ENCODE results near the gene IFT27.

The IFT27 gene

GRCh38 chr22:36796552-36797175 is 20.7 kb upstream of the IFT27 start:
- no peak for DNase-seq (ENCODE audit: low spot score)

DNA sequence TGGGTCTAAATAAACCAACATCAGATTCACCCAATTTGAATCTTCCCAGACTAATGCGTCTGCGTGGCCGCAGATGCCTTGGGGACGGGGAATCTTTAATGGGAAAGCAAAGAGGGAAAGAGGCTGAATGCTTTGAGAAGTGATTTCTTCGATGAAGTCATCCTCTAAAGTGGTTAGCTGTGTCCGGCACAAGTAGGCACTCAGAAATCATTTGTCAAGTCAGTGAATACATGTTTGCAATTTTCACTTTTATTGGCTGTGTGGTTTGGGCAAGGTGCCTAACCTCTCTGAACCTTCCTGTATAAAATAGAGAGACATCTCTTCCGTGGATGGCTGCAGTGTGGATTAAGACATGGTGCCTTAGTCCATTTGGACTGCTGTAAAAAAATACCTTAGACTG is 19.7 kb upstream of the IFT27 start:
- DNase-seq (ENCODE audit: low spot score) = no peak

DNA sequence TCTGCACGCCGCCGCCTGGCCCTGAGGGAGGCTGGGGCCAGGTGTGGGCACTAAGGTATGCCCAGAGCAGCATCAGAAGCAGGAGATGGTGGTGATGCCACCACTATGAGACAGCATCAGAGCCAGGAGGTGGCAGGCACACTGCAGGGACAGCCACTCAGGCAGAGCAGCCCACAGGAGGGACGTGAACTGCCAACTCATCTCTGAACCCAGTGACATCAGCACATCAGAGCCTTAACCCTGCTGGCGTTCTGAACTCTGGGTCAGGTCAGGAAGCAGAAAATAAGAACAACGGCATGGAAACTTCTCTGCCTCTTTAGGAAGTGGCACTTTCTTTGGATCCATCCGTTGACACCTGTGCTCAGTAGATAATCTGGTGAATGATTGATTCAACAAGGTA is 14.7 kb upstream of the IFT27 start:
- DNase-seq (ENCODE audit: low spot score) = no peak

GRCh38 chr22:36787204-36787988 is 11.5 kb upstream of the IFT27 start:
- DNase-seq (ENCODE audit: low spot score) = no peak

GRCh38 chr22:36783743-36784142 is 7.8 kb upstream of the IFT27 start:
- no peak for DNase-seq (ENCODE audit: low spot score)

DNA sequence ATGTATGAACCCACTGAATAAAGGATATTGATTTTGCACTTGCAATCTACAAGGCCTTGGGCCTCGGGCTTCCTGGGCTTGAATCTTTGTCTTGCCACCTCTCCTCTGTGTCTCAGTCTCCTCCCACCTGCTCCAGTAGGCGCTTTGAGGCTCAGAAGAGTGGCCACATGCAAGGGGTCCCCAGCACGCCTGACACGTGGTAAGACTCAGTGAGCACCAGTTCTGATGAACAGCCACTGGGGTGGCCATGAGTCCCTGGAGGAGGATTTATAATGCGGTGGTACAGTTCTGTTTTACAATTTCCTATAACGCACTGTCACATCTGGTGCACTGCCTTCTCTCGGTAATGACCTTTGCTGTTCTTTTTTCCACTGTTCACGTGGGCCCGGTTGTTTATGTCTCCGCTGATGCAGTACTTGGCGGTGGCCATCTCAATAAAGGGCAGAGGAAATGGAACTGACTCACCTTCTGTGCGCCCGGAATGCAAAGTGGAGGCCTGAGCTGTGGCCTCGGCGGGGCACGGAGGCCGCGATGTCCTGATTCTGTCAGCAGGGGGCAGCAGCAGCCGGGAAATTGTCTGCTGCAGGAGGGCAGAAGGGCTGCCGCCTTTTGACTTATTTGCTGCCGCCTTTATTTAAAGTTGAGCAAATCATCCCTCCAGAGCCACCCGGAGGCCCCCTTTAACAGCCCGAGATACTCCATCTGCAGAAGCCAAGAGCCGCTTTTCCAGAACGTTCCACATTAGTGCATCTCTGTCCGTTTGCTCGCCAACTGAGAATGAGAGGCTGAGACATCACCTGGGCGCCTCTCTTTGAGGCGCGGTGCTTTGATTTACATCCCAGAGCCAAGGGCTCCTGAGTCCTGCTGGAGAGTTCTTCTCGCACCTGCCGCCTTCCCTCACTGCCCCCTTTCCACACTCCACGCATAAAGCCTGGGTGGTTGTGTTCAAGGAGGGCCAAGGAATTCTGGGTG is 6.0 kb upstream of the IFT27 start:
- DNase-seq (ENCODE audit: low spot score) = peak; percentile 65

DNA sequence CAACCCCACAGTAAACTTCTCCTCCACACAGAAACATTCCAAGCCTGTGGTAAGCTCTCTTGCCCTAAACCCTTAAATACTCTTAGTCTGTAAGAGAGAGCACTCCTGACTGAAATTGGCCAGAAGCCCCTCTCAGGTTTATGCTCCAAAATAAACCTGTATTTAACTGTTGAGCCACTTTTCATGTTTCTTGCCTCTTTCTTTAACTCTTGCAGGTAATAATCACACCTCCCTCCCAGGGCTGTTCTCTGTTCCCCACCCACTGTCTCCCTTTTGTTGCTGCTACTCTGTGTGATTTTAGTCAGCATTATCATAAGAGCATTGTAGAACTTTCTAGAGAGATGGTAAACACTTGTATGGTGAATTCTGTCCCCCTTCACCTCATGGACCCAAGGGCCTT is 2.1 kb upstream of the IFT27 start:
- no peak for DNase-seq (ENCODE audit: low spot score)

DNA sequence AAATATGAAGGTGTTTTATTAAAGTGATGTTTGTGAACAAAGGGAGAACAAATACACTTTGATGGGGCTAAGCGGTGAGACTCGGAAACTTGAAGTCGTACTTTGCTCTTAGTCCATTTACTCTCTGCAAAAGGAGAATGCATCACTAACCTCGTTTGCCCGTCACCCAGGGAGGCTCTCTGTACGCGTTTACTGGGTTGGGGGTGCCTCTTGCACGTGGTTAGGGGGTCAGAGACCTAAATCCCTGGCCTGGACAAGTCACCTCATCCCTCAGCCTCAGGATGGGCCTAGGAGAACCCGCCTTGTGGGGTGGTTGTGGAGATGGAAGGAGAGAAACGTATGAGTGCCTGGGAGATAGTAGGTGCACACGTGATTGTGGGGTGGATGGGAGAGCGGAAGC is 803 bp upstream of the IFT27 start:
- no peak for DNase-seq (ENCODE audit: low spot score)

GRCh38 chr22:36775586-36775963 is 344 bp downstream of the IFT27 start:
- no peak for DNase-seq (ENCODE audit: low spot score)

DNA sequence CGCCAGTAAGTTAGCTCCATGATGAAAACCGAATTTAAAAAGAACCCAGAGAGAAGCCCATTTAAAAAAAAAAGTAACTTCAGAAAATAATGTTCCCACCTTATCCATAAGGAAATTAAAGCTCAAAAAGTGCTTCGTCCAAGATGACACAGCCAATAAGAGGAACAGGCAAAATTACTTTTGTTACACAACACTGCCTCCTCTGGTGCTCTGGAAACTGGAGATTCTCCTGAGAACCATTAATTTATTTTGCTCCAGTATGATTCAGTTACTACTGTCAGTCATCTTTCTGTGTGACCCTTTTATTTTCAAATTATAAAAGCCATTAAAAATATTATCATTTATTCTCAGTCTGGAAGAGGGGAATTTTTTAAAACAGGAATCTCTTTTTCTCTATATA is 2.0 kb downstream of the IFT27 start:
- DNase-seq (ENCODE audit: low spot score) = peak; percentile 34

- DNase-seq (ENCODE audit: low spot score) = no peak
Observed at GRCh38 chr22:36772451-36772850, 3.5 kb downstream of the IFT27 start.

DNA sequence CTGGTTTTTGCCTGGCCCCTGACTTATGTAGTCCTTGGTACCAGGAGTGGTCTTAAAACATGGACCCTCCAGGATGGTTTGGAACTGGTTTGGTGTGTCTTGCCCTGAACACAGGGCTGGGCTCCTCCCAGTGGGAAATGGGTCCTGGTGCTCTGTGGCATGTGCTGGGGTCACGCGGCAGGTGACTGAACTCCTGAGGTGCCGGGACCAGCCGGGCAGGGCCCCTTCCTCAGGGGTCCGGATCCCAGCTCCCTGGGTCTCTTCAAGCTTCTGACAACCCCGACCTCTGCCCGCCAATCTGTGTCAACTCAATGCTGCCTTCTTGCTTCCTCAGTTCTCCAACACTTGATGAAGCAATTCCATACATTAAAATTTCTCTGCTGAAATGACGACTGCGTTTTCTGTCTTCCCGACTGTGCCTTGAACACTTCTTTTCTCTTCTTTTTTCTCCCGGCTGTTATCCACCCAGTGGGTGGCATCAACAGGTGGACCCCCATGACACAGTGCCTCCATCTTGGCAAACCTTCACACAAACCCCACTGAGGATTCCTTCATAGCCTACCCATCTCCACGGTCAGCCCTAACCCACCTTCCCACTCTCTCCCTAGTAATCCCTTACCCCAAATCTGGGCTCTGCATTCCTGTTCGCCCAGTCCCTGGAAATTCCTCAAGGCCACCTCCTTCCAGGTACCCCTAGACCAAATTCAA is 4.4 kb downstream of the IFT27 start:
- DNase-seq (ENCODE audit: low spot score) = no peak

DNA sequence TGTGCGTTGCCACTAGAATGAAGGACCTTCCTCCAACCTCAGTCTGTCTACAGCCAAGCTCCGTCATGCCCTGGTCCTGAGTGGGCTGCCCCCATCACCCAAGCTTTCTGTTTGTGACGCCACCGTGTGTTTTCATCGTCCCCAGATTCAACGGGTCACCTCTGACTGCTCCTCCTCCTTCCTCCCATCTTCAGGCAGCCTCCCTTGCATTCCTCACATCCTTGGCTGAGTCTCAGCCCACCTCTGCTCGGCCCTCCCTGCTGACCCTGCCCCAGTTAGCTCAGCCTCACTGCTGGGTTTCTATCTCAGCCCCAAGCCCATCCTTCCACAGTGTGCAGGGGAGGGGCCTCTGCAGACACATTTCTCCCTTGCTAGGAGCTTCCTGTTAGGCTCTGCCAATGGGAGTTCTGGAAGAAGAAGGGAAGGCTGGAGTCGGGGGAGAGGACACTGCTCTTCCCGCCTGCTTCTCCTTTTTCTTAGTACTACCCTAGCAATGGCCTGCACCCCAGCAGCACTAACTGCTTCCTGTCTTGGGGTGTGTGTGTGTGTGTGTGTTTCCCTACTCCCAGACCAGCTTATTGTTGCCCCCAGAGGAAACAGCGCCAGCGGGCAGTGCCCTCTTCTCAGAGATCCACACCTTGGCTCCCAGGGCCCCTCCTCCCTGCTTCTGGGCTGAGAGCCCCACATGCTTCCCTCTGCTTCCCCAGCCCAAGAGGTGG is 5.2 kb downstream of the IFT27 start:
- no peak for DNase-seq (ENCODE audit: low spot score)

DNA sequence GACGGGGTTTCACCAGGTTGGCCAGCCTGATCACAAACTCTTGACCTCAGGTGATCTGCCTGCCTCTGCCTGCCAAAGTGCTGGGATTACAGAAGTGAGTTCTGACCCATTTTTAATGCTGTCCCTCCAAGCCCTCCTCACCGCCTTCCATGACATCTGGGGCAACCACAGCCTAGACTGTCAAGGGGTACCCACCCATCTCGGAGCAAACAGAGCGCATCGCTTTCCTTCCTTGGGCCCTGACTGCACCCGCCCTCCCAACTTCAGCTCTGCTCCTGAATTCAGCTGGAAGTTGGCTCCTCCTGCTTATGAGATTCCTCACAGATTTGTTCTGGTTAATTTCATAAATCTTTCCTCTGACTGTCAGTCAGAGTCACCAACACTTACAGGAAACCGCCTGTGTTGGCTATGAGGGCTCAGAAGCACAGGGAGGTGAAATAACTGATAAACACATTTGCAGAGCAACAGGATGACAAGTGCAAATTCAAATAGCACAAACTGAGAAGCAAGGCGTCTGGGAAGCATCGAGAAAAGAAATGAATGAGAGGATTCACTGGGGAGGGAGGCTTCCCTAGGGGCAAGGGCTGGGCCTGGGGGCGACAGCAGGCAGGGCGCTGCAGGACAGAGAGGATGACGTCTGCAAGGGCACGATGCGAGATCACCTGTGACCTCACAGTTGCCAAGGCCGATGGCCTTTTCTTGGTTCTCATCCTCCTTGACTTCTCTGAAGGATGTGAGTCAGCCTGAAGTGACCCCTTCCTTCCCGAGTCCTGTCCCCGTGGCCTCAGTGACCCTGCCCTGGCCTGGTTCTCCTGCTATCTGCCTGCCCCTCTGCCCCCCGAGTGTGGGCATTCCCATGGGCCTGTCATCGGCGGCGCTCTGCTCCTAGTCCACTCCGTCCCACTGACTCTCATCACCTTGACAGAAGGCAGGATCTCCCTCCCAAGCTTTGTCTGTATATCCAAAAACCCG is 6.1 kb downstream of the IFT27 start:
- no peak for DNase-seq (ENCODE audit: low spot score)

- no peak for DNase-seq (ENCODE audit: low spot score)
Observed at GRCh38 chr22:36768616-36769015, 7.3 kb downstream of the IFT27 start.

GRCh38 chr22:36768141-36768540 is 7.8 kb downstream of the IFT27 start:
- DNase-seq (ENCODE audit: low spot score) = no peak

DNA sequence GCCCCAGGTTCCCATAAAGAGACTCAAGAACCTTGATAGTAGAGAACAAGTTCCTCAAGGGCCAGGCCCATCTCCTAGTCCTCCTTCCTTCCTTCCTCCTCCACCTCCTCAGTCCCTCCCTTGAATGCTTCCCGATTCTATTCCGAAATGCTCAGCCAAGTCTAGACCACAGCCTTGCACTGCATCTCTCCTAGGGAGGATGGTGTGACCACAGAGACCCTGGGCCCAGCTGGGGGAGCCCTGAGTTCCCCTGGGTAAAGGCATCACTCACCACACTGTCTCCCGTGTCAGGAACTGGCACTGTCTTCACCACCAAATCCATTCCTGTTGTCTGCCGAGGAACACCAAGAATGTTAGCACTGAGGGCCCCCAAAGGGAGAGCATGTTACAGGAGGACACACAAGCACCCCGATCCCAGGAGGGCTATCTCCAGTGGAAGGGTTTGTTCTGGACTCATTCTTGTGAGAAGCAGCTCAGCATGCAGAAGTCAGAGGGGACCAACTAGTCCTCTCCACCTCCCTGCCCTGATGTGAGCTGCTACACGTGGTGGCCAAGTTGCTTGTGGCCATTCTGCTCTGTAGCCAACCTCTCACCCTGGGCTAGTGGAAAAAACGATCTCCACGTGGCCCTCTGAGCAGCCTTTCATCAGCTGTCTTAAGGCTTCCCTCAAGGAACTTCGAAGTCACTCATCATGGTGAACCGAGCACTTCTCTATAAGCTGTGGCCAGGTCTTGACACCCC is 8.7 kb downstream of the IFT27 start:
- DNase-seq (ENCODE audit: low spot score) = no peak

DNA sequence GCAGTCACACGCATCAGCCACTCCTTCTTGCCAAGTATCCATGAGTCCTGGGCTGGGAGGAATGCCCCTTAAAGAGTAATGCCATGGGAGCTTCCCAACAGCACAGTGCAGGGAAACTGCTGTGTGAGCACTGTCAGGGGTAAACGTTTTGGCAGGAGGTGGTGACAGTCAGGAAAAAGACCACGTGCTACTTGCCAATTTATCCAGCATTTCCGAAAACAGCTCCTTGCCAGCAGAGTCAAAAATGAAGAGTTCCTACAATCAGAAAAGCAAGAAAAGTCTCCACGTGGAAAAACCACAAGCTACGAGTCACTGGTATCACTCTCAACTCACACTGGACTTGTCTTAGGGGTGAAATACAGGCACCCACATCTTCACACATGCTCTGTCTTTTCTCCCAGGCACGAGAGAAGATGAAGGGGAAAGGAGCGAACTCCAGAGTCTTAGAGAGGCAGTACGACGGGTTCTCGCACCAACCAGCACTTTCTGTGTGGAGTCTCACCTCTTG is 9.9 kb downstream of the IFT27 start:
- no peak for DNase-seq (ENCODE audit: low spot score)
